Measurements from ENCODE around the gene STK39.

- TF ChIP-seq CTCF (conservative IDR thresholded peaks at IDR 0.05; ENCODE audit: low read depth, low read length), result no peak
- TF ChIP-seq EZH2 (IDR thresholded peaks at IDR 0.05; ENCODE audit: borderline replicate concordance, low read depth, low read length, poor library complexity, severe bottlenecking), result no peak
These were observed 29.9 kb upstream of the STK39 start for GRCh38 chr2:168277276-168277675.

Data from A673 (cell line).